VCaP (cell line): ENCODE measurements around the gene ATG4D.
"Not testable (repeated sequence)": the region's sequence is repeated elsewhere in the genome, so short reads cannot be mapped to it uniquely, and the experiment has no call there.

Experiments
- H3K27ac ChIP-seq: fragments of 450-650 bp; 2 replicates; pipeline ENCODE4 v1.5.1; 2017
- TF ChIP-seq, protein P1 (sequence below): fragments of 450-650 bp; conservative IDR thresholded peaks from 2 replicates; pipeline ENCODE4 v1.5.1; 2017; ENCODE audit warnings: mild to moderate bottlenecking, moderate library complexity

Gene ATG4D

DNA sequence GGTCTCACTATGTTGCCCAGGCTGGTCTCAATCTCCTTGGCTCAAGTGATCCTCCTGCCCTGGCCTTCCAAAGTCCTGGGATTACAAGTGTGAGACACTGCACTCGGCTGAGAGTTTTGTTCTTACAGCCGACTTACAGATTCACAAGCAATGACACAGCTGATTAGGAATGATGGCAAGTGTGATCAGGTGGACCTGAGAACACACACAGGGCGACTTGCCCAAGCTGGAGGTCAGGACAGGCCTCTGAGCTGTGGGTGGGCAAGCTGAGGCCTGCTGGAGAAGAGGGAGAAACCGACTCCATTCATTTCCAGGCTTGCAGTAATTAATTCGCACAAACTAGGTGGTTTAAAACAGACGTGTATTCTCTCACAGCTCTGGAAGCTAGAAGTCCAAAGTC, 8.1 kb upstream of the ATG4D start:
- H3K27ac ChIP-seq, result no peak overlapping the region
- TF ChIP-seq, protein P1, sequence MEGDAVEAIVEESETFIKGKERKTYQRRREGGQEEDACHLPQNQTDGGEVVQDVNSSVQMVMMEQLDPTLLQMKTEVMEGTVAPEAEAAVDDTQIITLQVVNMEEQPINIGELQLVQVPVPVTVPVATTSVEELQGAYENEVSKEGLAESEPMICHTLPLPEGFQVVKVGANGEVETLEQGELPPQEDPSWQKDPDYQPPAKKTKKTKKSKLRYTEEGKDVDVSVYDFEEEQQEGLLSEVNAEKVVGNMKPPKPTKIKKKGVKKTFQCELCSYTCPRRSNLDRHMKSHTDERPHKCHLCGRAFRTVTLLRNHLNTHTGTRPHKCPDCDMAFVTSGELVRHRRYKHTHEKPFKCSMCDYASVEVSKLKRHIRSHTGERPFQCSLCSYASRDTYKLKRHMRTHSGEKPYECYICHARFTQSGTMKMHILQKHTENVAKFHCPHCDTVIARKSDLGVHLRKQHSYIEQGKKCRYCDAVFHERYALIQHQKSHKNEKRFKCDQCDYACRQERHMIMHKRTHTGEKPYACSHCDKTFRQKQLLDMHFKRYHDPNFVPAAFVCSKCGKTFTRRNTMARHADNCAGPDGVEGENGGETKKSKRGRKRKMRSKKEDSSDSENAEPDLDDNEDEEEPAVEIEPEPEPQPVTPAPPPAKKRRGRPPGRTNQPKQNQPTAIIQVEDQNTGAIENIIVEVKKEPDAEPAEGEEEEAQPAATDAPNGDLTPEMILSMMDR, result no peak

DNA sequence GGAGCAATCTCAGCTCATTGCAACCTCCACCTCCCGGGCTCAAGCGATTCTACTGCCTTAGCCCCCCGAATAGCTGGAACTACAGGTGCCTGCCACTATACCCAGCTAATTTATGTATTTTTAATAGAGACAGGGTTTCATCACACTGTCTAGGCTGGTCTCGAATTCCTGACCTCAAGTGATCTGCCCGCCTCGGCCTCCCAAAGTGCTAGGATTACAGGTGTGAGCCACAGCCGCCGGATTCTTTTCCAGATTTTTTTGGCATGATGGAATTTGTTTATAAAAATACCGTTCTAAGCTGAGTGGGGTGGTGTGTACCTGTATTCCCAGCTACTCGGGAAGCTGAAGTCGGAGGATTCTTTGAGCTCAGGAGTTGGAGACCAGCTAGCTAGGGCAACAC, 6.0 kb upstream of the ATG4D start:
- H3K27ac ChIP-seq, result no peak overlapping the region
- TF ChIP-seq, protein P1, result no peak

DNA sequence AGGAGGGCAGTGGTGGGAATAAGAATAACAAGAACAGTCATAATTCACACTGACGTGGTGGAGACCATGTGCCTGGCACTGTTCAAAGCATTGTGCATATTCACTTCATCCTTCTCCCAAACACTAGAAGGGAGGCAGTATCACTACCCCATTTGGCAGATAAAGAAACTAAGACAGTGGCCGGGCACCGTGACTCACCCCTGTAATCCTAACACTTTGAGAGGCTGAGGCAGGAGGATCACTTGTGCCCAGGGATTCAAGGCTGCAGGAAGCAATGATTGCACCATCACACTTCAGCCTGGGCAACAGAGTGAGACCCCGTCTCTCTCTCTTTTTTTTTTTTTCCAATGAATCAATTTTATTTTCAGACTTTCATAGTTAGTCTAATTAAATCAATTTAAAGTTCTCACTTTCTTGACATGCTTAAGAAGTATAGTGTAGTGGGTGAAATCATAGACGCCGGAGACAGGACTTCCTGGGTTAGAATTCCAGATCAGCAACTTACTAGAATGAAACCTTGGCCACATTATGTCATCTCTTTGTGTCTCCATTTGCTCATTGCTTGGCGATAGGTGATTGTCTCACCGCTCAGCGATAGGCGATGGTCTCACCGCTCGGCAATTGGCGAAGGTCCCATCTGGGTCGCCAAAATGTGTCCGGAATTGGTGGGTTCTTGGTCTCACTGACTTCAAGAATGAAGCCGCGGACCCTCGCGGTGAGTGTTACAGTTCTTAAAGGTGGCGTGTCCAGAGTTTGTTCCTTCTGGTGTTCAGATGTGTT, 5.3 kb upstream of the ATG4D start:
- TF ChIP-seq, protein P1, result no peak
- no peak overlapping the region for H3K27ac ChIP-seq

DNA sequence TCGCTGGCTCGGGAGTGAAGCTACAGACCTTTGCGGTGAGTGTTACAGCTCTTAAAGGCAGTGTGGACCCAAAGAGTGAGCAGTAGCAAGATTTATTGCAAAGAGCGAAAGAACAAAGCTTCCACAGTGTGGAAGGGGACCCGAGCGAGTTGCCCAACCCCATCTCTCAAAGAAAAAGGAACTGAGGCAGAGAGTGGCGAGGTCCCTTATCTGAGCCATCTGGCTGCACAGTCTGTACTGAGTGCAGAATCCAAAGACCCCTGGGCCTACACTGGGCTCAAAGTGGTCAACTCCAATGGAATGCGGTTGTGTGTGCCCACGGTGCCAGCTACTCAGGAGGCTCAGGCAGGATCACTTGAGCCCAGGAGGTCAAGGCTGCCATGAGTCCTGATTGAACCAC, 4.7 kb upstream of the ATG4D start:
- H3K27ac ChIP-seq, result not testable (repeated sequence)

DNA sequence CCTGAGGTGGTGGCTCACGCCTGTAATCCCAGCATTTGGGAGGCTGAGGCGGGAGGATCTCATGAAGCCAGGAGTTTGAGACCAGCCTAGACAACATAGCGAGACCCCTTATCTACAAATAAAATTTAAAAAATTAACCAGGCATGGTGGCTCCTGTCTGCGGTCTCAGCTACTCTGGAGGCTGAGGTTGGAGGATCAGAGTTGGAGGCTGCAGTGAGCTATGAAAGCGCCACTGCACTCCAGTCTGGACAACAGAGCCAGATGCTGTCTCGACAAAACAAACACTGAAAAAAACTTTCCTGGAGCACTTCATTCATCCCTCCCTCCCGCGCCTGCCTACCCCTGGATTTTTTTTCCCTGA, 665 bp upstream of the ATG4D start:
- TF ChIP-seq, protein P1, result no peak
- H3K27ac ChIP-seq, result peak overlapping the region; percentile 80

DNA sequence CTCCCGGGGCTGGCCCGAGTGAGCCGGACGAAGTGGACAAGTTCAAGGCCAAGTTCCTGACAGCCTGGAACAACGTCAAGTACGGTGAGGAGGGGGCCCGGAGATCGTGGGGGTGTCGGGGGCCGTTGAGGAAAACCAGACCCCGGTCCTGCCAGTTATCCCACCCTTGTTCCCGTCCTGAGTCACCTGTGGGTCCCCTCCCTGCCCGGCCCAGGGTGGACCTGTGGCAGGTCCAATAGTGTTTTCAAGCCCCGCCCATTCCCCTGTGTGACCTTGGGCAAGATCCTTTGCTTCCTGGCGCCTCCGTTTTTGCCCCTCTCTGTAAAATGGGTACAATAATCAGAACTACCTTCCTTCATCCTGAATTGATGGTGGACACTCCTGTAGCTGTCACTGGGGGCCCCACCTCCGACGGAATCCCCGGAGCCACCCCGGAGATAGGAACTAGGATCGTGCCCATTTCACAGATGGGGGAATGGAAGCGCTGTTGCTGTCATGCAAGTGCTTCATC, 593 bp downstream of the ATG4D start:
- TF ChIP-seq, protein P1, result no peak
- peak overlapping the region; percentile 80 for H3K27ac ChIP-seq

DNA sequence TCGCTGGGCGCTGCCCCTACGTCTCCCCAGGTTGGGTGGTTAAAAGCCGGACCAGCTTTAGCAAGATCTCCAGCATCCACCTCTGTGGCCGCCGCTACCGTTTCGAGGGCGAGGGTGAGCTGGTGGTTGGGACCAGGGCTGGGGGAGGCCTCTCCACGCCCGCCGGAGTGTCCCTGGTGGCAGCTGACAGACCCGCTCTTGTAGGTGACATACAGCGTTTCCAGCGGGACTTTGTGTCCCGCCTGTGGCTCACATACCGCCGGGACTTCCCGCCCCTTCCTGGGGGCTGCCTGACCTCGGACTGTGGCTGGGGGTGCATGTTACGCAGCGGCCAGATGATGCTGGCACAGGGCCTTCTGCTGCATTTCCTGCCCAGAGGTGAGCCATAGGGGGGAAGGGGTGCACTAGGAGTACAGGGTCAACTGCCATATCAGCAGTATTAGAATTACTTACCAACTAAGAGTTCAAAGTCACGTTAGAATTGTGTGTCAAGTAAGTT, 1.1 kb downstream of the ATG4D start:
- peak overlapping the region; percentile 80; the same call in 1 of the 2 replicates for H3K27ac ChIP-seq
- TF ChIP-seq, protein P1, result no peak

DNA sequence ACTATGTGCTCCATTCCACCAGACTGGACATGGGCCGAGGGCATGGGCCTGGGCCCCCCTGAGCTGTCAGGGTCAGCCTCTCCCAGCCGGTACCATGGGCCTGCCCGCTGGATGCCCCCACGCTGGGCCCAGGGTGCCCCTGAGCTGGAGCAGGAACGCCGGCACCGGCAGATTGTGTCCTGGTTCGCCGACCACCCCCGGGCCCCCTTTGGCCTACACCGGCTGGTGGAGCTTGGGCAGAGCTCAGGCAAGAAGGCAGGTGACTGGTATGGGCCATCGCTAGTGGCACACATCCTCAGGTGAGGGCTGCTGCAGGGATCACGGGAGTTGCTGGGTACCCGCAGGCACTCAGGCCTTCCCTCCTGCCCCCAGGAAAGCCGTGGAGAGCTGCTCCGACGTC, 3.1 kb downstream of the ATG4D start:
- TF ChIP-seq, protein P1, result no peak
- H3K27ac ChIP-seq, result no peak overlapping the region
